Medulla oblongata (tissue), 1 donor: ENCODE data around the gene TMEM178B.
A peak's percentile ranks its signal among the peaks of the same experiment; 100 is the strongest.

Experiments
- DNase-seq: peaks from one replicate; pipeline ENCODE4 v3.0.0-alpha.2; 2015; ENCODE audit errors: extremely low spot score

TMEM178B gene

DNA sequence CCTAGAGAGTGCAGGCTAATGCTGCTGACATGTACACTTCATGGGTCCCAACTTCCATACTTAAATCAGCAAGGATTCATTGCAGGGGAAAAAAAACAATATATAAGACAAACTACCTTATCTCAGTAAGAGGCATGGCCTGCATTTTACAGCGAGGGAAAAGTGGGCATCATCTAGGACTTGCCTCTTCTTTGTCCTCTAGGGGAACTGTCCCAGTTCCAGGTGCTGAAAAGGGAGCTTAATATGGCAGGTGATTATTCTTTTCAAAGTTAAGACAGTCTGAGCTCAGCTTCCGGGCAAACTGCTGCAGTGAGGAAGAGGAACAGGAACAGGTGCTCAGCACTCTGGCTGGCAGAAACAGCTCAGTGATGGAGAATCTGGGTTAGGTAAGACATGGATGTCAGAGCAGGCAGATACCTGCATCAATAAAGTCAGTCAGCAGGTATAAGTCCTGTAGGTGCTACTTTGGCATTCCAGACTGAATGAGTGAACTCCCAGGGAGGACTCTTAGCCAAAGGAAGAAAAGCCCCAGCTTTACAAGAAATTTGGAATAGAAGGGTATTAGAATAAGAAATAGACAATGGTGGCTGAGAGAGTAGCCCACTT is 147.2 kb downstream of the TMEM178B start:
- DNase-seq = no peak

DNA sequence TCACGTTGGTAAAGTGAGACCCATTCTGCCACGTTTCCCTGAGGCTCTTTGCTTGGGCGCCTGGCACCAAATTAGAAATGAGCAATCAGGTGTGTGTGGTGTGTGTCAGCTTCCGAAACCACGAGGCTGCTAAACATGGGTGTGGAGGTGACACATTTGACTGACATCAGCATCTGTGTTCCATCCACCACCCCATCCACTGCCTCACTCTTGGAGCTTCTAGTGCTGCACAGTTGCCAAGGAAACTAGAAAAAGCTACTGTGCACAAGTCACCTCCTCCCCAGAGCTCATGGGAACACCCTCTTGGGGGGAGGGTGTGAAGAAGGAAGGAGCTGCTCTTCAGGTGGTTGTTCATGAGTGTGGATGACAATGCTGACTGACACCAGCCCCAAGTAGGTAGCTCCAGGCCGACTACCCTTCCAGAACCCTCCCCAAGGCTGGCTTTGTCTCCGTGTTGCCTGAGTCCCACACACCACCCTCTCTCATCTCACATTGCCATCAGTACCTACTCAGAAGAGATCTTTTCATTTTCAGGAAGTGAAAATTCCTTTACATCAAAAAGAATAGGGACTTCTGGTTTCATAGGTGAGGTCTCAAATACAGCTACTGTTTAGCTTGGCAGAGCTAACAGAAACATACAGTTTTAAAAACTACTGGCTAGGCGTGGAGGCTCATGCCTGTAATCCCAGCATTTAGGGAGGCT is 152.2 kb downstream of the TMEM178B start:
- no peak for DNase-seq

DNA sequence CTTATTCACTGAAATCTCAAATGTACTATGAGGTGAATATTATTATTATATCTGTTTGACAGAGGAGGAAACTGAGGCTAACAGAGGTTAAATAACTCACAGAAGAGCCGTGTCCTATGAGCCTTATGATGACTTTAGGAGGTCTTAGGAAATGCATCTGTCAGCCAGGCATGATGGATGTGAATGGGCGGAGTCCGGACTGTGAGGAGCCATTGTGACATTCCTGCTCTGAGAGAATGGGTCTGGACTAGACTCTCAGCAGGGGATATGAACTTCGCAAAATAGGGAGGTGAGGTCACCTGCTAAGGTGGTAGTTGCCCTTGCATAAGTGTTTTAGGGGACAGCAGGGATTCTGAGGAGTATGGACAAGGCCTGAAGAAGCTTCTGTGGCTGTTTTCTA is 153.6 kb downstream of the TMEM178B start:
- no peak for DNase-seq

DNA sequence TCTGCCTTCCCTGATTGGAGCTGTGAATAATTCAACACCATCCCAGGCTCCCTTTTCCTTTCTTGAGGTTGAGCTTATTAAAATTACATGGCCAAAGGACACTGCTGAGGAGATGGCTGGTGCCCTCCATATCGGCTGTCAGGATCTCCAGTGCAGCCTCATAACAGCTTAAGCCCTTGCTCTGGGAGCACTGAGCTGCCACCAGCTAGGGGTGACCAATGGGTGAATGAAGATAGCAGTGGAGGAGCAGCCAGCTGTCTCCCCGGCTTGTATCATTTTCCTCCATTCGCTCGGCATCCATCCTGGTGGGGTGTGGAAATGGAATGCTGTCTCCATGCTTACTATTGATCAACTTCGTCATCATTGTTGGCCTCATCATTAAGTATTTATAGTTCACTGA is 154.6 kb downstream of the TMEM178B start:
- no peak for DNase-seq

DNA sequence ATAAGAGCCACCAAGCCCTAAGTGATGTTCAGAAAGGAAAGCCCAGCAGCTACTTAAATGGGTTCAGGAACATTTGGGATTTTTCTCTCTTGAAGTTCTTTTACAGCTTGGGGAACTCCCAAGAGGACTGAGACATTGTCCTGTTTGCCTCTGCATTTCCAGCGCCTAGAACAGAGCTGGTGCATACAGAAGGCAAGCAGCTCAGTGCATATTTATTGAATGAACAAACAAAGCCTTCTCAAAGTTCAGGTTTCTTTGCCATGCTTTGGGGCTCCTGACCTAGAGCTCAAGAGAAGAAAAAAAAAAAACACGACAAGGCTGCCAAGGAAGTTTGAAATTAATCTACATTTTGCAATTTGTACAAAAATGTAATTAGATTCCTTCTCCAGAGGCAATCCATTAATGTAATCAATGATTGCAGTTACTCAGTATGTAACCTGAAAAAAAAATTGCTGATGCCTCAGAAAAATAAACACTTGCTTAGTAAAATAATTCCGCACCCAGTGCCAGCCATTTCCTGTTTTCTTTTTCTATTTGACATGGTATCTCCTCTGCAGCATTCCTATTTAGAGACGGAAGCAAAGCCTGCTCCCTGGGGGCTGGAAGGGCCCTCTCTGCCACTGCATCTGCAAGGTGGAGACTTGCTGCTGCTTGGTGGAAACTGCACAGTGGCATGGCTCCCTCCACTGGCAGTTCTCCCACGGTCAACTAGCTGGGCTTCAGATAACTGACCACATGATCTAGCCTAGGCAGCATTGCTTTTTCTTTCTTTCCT is 157.3 kb downstream of the TMEM178B start:
- DNase-seq = peak; percentile 71

DNA sequence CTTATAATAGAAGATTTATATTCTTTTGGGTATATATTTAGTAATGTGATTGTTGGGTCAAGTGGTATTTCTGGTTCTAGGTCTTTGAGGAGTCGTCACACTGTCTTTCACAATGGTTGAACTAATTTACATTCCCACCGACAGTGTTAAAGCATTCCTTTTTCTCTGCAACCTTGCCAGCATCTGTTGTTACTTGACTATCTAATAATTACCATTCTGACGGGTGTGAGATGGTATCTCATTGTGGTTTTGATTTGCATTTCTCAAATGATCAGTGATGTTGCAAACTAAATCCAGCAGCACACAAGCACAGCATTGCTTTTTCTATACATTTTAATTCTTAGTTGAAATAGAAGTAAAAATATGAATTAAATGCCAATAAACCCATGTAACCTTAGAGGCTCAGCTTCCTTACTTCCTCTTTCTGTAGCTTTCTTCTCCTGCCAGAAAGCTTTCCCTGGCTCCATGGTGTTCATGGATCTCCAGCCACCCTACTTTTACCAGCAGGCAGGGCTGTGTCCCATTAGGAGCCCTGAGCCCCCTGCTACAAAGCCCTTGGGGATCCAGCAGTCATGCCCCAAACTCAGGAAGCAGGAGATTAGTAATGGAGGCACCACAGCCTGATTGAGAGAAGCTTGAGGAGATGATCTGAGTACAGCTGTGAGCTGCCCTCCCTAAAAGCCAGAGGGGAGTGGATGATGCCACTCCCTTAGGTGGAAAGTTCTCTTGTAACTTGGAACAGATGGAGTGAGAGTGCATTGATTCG is 158.6 kb downstream of the TMEM178B start:
- DNase-seq = no peak

DNA sequence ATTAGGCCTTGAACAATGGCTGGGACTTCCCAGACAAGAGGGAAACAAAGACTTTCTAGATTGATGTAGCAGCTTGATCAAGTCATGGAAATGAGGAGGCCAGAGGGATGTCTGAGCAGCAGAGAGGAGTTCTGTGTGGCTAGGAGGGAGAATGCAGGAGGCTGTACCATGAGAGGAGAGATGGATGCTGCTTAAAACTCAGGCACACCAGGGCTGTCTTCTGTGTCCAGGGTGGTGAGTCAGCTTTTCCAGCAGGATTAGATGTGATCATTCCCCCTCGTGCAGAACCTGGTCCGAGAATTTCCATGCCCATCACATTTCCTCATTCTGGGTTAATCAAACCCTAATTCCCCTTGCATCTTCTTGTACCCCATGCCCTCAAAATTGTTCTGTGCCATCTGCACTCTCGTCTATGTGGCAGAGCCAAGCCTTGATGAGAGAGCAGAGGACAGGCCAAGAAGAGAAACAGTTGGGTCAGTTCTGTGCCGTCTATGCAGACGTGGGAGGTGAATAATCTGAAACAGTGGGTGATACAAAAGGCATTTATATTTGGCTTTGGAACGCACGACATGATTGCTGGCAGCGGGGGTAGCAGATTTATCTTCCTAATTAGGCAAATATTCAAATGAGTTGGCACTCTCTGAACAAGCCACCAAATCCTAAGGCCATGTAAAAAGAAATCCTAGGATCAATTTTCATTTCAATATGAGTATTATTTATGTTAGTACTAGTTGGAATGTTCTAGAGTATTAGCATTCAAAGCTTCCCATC is 160.7 kb downstream of the TMEM178B start:
- DNase-seq = no peak

DNA sequence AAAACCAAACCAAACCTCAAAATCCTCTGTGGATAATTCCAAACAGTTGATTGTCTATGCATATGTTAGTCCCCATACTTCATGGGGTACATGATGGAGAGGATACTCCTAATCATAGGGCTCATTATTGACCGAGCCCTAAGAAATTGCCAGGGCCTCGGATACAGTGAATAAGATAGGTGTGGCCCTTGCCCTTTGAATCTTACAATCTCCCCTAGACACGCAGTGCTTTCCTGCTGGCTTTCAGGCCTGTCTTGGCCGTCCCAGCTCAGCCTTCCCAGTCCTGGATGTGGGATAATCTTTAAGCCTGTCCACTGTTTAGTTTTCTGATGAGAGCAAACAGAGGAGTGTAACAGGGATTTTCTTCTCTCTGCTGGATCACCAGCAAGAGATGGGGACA is 161.8 kb downstream of the TMEM178B start:
- DNase-seq = no peak

DNA sequence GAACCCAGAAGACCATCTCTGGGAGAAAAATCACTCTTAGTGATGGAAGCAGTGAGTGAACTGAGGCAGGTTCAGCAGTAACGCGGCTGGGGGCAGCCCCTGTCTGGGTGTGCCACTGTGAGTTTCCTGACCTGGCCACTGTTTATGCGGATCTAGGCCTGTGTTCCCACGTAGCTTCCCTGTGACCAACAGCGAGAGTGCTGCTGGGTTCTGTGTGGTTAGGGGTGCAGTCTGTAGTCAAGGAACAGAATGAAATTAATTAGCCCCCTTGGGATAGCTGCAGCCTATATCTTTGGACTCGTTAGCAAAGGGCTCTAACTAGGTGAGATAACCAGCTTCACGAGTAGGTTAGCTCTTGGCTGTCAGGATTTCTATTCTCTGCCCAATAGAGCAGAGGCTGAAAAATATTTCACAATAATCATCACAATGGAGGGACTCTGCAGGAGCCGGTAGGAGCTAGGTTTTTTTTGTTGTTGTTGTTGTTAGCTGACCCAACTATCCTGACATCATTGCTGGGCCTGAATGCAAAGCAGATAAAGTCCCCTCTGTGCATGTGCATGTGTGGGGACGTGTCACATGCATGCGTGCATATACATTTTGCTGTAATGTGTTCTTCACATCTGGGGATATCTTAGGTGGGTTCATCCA is 164.9 kb downstream of the TMEM178B start:
- no peak for DNase-seq

DNA sequence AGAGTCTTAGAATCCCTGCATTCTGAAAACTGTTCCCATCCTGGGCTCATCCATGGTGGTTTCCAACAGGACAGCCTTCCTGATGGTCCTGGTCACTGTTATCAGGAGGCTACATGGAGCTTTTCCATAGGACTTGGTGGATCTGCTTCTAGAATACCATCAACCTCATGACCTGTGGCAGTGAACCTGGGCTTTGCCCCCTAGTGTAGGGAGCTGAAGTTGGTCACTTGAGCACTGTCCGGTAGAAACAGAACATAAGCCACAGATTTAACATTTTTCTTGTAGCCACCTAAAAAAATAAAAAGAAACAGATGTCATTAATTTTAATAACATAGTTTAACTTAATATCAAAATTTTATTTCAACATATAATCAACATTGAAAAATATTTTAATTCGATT is 165.8 kb downstream of the TMEM178B start:
- DNase-seq = no peak

DNA sequence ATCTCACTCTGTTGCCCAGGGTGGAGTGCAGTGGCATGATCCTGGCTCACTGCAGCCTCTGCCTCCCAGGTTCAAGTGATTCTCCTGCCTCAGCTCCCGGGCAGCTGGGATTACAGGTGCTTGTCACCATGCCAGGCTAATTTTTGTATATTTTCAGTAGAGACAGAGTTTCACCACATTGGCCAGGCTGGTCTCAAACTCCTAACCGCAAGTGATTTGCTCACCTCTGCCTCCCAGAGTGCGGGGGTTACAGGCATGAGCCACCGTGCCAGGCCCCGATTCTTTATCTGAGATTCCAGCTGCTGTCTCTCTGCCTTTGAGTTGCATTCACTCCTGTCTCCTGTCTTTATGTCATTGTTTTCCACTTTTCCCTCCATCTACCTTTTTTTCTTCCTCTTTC is 168.7 kb downstream of the TMEM178B start:
- DNase-seq = no peak

DNA sequence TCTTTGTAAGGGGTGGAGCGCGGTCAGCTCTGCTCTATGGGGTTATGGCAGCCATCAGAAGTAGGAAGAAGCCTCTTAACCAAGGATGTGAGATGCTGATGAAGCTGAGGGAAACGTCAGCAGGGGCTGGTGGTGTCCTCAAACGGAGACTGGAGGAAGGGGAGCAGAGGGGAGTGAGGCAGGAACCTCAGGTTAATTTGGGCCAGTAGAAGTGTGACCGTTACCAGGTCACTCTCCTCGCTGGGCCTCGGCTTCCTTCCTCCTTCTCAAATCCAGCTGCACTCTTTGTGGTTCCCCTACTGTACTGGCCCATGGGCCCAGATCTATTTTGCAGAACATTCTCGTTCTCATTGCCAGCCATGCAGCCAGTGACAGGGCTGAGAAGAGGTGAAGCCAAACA is 169.5 kb downstream of the TMEM178B start:
- DNase-seq = no peak

DNA sequence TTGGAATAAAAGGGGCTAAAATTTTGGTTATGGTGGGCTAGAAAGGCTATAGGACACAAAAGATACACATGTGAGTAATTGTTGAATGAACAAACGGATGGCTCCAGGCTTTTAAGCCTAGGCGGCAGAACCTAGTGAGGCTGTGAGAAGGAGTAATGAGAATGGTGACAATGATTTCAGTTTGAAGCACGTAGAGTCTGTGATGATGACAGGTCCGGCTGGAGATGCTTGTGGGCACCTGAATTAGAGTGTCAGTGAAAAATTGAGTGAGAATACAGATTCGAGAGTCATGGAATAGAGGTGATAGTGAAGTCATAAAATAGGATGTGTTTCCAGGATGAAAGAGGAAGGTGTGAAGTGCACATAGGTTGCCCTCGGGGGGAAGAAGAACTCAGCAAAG is 170.6 kb downstream of the TMEM178B start:
- no peak for DNase-seq

DNA sequence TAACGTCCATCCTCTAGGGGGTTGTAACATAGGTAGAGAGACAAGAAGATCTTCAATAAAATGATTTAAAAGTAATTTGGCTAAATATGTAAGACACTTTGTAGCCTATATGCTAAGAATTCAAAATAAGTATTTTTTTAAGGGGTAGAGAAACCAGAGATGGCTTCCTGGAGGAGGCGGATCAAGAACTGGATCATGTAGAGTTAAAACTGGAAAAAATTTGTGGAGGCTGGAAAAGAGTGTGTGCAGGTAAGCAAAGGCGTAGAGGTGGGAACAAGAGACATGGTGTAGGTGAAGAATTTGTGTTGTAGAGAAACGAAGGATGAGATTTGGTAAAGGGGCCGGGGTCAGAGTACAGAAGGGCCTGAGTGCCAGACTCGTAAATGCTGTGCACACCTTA is 172.6 kb downstream of the TMEM178B start:
- no peak for DNase-seq

DNA sequence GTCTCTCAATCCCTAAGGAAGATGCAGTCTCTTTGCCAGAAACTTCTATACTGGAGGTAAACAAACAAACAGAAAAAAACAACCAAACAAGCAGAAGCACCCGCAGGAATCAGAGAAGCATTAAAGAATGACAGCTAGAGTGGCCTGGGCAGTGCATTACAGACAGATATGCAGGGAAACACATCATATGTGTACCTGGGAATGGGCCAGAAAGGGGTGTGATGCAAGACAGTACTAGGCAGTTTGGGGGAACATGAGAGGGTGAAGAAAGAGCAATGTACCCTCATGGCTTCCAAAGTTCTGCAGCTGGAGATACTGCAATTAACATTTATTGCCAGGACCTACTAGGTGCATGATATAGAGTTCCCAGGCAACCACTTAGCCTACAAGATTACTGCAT is 177.3 kb downstream of the TMEM178B start:
- DNase-seq = no peak

DNA sequence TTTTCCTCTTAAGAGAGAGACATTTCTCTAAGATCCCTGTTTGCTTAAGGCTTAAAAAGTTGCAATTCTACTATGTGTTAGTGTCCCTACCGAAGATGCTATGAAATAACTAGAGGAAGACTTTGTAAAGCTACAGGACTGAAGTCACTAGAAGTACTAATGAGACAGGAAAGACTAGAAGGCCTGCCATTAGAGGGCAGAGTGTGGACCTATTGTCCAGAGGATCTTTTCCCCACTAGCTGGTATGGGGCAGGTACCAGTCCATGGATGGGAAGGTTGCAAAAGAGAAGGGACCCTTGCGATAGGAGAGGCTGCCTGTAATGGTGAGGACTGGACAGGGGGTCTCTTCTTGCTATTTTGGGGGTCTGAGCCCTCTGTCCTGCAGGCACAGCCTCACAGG is 178.1 kb downstream of the TMEM178B start:
- DNase-seq = no peak

DNA sequence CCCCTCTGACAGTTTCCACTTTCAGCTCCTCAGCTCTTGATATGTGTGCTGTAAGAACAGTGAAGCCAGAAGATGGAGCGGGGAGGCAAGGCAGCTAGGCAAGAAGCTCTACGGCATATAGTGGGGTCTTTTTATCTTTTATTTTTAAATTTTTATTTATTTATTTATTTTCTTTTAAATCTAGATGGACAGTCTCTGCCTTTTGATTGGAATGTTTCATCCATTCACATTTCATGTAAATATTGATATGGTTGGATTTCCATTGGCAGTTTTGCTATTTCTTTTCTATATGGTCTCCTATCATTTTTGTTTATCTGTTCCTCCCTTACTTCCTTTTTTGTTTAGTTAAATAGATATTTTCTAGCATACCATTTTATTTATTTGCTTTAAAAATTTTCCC is 183.7 kb downstream of the TMEM178B start:
- no peak for DNase-seq

DNA sequence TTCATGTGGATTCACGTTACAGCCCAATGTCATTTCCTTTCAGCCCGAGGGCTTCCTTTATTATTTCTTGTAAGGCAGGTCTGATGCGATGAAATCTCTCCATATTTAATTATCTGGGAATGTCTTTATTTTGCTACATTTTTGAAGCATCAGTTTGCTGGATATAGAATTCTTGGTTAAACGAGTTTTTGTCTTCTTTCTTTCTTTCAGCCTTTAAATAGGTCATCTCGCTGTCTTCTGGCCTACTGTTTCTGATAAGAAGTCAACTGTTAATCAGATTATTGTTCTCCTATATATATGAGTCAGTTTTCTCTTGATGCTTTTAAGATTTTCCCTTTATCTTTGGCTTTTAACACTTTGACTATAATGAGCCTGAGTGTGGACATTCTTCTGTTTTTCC is 184.7 kb downstream of the TMEM178B start:
- DNase-seq = no peak

DNA sequence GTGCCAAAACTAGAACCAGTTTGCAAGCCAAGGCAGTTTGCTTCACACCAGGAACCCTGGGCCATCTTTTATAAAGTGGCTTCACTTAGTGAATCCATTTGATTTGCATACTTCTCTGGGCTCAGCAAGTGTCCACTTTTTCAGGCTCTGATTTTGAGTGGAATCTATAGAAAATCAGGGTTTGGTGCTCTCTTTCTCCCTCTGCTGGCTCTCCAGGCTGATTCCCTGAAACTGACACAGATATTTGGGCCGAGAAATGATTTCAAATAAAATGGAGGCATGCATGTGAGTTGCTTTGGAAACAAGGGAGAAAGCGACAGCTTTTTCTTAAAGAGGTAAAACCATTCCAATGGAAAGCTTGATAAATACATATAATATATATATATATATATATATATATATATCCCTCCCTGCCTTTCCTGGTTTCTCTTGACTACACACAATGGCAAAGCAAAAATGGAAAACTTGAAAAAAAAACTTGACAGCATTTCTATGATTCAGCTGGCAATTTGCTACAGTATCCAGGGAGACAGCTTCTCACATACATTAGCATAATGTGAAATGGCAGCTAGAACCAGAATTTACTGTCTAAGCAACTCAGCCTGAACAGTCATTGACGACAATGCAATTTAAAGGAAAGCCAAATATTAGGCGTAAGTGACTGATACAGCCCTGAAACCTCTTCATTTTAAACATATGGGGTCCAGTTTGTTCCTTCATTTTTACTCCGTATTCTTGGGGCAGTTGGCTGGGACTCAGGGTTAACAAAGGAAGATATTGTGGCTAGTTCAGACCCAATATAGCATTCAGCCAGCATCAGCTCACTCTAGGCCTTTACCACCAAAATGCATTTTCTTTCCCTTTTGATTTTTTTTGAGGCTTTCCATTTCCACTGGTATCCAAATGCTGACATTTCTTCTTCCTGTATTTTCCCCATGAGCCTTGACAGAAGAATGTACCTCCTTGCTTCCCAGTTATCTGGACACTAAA is 188.5 kb downstream of the TMEM178B start:
- peak; percentile 48 for DNase-seq

DNA sequence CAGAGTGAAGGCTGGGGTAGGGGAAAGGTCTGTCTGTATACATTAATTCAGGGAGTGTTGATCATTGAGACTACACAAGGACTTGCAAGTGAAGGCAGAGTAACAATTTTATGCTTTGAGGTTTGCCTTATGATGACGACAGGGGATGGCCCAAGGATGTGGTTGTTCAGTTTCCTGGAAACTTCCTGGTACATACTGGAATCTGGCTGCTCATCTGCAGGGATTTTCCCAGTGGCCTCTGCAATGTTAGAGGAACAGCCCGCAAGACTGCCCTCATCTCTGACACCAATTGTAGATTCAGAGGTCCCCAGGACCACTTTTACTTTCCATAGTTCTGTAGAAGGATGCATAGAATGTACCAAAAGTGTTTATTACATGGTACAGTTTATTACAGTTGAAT is 189.6 kb downstream of the TMEM178B start:
- DNase-seq = no peak
